Tibial artery (tissue), 4 donors: ENCODE results near the gene SELENOI.
"Not testable (repeated sequence)": the region's sequence is repeated elsewhere in the genome, so short reads cannot be mapped to it uniquely, and the experiment has no call there.

ENCODE experiments used
- DNase-seq, 2 donors: peaks; one replicate each; pipeline ENCODE4 v3.0.0-alpha.2; 2019
- H3K27ac ChIP-seq, 2 donors: fragments of 200-600 bp; sonication (generic) in 1 of 2; 1 replicate in 1 of 2; 2 replicates in 1 of 2; pipeline ENCODE4 v1.5.1; 2018 to 2019; ENCODE audit warnings: mild to moderate bottlenecking in 1 of 2
- H3K27me3 ChIP-seq, 2 donors: fragments of 200-600 bp; sonication (generic) in 1 of 2; one replicate each; pipeline versions ENCODE4 v1.5.1 to v1.6.0; 2016 to 2019
- H3K36me3 ChIP-seq, 3 donors: fragments of 200-600 bp; sonication (generic) in 2 of 3; one replicate each; pipeline ENCODE4 v1.5.1; 2016 to 2019; ENCODE audit warnings: mild to moderate bottlenecking in 2 of 3
- H3K4me1 ChIP-seq, 4 donors: fragments of 200-600 bp; sonication (generic) in 2 of 4; 1 replicate in 3 of 4; 2 replicates in 1 of 4; pipeline ENCODE4 v1.5.1; 2016 to 2019
- H3K4me3 ChIP-seq, 2 donors: fragments of 200-600 bp; sonication (generic) in 1 of 2; 1 replicate in 1 of 2; 2 replicates in 1 of 2; pipeline ENCODE4 v1.5.1; 2018 to 2019; ENCODE audit warnings: mild to moderate bottlenecking in 2 of 2
- H3K9me3 ChIP-seq, 3 donors: fragments of 200-600 bp; sonication (generic) in 1 of 3; one replicate each; pipeline ENCODE4 v1.5.1; 2016 to 2019
- CTCF ChIP-seq, 2 experiments: fragments of 200-600 bp in 1 of 2; fragments of 450-650 bp in 1 of 2; IDR thresholded peaks; one replicate each; pipeline ENCODE4 v1.5.1; 2017 to 2019; ENCODE audit warnings: antibody characterized with exemption in 2 of 2, mild to moderate bottlenecking in 1 of 2, moderate library complexity in 1 of 2
- intact Hi-C: fragments of 100-400 bp; cut with DNase I; formaldehyde crosslinking; loops from one replicate; pipeline ENCODE4 v1.15.0; 2023; ENCODE audit warnings: low total_unique reads

The SELENOI gene

GRCh38 chr2:26347286-26347865, 1.4 kb downstream of the SELENOI start:
- intact Hi-C loops, result no loop called here
- TF ChIP-seq CTCF (IDR thresholded peaks at IDR 0.05), result no peak
- H3K27ac ChIP-seq, result peak overlapping the region; percentile 87 to 98

DNA sequence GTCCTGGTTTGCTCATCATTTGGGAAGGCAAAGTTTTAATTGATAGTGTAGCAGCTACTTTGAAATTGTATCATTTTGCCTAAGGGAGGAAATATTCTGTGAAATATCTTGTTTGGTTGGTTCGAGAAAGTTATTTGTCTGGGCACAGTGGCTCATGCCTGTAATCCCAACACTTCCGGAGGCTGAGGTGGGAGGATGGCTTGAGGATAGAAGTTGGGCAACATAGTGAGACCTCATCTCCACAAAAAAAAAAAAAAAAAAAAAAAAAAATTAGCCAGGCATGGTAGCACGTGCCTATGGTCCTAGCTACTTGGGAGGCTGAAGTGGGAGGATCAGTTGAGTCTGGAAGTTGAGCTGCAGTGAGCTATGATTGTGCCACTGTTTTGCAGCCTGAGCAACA, 3.7 kb downstream of the SELENOI start:
- no peak for DNase-seq
- TF ChIP-seq CTCF (IDR thresholded peaks at IDR 0.05), result no peak
- Histone ChIP-seq H3K4me3 (no peak overlapping the region), H3K4me1 (peaks cover 0 to 11% (median 10%) of the 10 kb centered on the region in 4 donors), H3K36me3 (no peaks in the 10 kb centered on the region), H3K9me3 (no peaks in the 10 kb centered on the region), H3K27me3 (no peaks in the 10 kb centered on the region), H3K27ac (no peak overlapping the region)
- intact Hi-C loops, result no loop called here

More at GRCh38 chr2:26347286-26347865, 1.4 kb downstream of the SELENOI start:
- Histone ChIP-seq H3K4me1 (peaks cover 0 to 19% (median 11%) of the 10 kb centered on the region in 4 donors), H3K4me3 (peak overlapping the region; percentile 87 to 98), H3K9me3 (no peaks in the 10 kb centered on the region), H3K36me3 (no peaks in the 10 kb centered on the region), H3K27me3 (no peaks in the 10 kb centered on the region)
- DNase-seq, result no peak

DNA sequence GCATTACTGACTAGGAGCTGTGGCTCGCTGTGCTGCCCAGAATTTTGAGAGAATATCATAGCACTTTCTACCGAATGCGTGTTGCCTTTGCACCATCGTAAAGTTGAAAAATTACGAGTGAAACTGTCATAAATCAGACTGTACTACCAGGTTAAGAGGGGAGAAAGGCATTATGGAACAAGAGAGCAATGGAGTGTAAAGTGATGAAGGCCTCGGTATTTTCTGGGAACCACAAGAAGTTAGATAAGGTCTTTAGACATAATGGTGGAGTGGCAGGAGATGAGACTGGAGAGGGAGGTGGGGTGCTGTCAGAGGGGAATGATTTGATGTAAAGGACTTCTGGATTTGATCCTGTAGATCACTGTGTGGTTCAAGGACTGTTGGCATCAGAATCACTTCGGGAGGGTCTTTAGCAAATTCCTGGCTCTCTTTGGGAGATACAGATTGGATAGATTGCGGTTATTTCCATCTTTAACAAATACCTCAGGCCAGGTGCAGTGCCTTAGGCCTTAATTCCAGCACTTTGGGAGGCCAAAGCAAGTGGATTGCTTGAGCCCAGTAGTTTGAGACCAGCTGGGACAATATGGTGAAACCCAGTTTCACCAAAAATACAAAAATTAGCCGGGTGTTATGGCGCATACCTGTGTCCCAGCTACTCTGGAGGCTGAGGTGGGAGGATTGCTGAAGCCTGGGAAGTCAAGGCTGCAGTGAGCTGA, 5.6 kb downstream of the SELENOI start:
- DNase-seq, result no peak
- Histone ChIP-seq H3K27me3 (no peaks in the 10 kb centered on the region), H3K9me3 (no peaks in the 10 kb centered on the region), H3K4me3 (no peak overlapping the region), H3K4me1 (peaks cover 0 to 13% (median 8%) of the 10 kb centered on the region in 4 donors), H3K27ac (no peak overlapping the region), H3K36me3 (no peaks in the 10 kb centered on the region)
- no peak for TF ChIP-seq CTCF (IDR thresholded peaks at IDR 0.05)
- intact Hi-C loops, result no loop called here

DNA sequence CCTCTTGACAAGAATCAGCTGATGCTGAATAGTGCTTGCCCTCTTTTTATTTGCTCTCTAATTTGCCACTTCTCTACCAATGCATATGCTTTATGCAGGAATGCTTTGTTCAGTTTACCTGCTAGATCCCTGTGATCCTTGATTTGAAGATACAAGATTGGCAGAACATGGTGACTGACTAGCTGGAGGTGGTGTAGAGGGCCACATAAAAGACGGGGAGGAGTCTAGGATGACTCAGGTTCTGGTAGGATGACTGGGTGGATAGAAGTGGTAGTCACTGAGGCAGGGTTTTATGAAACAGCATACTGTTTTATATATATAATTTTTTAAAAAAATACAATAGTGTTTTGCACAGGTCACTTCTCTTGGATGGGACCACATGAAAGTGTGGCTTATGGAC, 6.9 kb downstream of the SELENOI start:
- no peak for TF ChIP-seq CTCF (IDR thresholded peaks at IDR 0.05)
- no peak for DNase-seq
- H3K9me3 ChIP-seq, result no peaks in the 10 kb centered on the region
- no peaks in the 10 kb centered on the region for H3K27me3 ChIP-seq
- no peak overlapping the region for H3K27ac ChIP-seq
- peaks cover 0 to 5% (median 0%) of the 10 kb centered on the region in 4 donors for H3K4me1 ChIP-seq
- H3K4me3 ChIP-seq, result no peak overlapping the region
- intact Hi-C loops, result no loop called here
- H3K36me3 ChIP-seq, result no peaks in the 10 kb centered on the region

DNA sequence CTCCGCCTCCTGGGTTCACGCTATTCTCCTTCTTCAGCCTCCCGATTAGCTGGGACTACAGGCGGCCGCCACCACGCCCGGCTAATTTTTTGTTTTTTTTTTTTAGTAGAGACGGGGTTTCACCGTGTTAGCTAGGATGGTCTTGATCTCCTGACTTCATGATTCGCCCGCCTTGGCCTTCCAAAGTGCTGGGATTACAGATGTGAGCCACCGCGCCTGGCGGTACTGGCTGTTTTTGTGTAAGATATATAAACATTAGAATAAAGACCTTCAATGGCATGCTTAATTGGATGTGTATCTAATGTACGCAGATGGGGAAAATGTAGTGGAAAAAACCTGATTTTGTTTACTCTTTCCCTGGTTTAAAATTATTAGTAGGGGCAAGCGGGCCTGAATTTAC, 8.5 kb downstream of the SELENOI start:
- H3K36me3 ChIP-seq, H3K27me3 ChIP-seq, H3K9me3 ChIP-seq, H3K4me1 ChIP-seq, DNase-seq, intact Hi-C loops, H3K4me3 ChIP-seq, H3K27ac ChIP-seq: not testable (repeated sequence)
